Measurements from ENCODE around the gene MICA.
"Not testable (repeated sequence)": the region's sequence is repeated elsewhere in the genome, so short reads cannot be mapped to it uniquely, and the experiment has no call there.

MICA gene

DNA sequence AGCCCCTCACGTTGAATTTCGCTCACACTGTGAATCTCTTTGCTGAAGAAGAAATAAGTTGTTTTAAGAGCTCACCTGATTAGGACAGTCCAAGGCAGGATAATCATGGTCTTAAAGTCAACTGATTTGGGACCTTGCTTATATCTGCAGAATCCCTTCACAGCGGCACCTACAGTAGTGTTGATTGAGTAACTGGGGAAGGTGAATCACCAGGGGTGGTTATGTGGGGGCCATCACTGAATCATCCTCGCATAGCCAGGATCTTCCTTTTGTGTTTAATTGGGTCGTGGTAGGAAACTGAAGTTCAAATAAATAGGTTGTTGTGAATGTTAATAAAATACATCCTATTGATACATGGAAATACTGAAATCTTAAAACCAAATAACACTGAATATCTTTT is 20.2 kb upstream of the MICA start:
- DNase-seq = peak; percentile 51

DNA sequence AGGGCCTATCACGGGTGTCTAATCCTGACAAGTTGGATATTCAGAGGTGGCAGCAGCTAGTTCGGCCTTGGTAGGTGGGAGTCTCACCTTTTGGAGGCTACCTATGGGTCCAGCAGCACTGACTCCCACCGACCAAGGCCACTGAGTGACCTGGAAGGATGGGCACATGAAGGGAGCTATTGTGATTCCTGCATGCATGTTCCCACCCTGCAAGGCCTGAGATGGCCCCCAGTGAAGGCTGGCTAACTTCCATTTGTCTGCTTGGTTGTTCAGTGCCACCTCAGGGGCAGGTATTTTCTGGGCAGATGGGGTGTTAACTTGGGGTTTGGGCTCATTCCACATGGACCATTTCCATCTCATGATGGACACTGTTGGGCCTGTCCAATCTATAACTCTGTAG is 18.4 kb upstream of the MICA start:
- no peak for DNase-seq

DNA sequence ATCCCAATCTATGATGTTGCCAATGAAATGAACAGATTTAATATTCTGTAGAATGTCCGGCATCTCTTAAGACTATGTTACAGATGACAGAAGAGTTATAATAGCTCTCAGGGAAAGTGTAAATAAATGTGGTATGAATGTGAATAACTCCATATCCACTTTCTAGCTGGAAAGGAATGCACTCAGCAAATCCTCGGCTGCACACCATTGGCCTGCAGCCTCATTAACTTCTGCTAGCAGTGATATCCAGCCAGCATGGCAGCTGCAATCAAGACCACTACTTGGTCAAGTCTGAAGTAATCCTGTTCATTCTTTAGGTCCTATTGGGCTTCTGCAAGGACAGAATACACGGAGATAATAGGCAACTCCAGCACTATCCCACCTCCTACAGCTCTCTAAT is 17.3 kb upstream of the MICA start:
- no peak for DNase-seq

DNA sequence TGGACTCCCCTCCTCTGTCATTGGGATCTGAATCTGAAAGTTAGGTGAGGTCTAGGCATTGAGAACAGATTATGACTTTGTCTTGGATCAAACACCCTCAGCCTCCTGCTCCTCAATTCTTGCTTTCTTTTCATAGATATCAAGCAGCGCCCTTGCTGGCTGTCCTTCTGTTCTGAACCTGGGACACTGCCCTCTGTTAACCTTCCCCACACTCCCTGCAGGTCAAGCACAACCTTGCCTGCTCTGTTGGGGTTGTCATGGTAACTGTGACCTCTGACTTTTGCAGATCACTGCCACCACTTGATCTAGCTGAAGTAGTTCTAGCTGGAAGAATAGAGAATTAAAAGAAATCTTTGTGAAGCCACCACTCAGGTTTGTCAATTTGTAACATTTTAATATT is 16.4 kb upstream of the MICA start:
- no peak for DNase-seq

DNA sequence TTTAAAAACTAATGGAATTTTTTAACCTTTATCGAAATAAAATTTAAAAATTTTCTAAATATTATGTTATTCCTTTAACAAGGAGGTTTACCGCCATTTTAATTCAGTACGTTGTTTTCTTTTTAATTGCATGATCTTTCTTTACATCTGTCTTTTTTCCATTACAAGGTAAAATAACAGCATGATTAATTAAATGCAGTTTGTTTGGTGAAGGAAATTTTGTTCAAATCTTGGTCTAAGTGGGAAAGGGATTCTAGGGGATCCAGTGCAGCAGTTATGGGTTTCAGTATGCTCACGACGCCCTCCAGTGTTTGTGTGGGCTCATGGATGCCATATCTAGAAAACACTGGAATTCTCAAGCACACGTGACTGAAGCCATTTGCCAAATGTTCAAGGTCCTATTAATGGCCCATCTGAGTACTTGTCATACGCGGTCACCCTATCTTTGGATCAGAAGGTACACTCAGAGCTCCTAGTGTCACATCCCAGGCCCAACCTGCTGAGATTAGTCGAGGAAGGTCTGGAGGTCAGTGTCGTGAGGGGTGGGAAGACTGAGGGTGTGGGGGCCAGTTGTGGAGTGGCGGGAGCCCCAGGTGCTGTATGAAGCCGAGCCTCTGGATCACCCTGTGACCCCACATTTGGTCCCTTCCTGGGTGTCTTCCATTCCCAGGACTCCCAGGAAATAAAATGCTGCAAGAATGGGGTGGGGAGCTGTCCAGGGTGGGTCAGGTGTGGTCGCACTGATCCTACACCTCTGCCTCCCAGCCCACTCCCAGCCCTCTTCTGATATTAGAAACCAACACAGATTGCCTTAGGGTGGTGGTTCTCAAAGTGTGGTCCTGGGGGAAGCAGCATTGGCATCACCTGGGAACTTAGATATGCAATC is 14.2 kb upstream of the MICA start:
- DNase-seq = not testable (repeated sequence)

DNA sequence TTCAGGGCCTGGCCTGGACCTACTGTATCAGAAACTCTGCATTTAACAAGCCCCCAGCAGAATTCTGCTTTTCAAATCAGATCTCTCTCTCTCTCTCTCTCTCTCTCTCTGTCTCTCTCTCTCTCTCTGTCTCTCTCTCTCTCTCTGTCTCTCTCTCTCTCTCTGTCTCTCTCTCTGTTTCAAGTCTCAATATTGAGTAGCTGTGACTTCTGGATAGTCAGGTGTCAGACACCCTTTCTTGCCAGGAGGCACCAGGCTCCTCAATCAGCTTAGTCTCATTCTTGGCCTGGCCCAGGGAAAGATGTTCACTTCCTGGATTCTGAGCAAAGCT is 13.6 kb upstream of the MICA start:
- DNase-seq = not testable (repeated sequence)

DNA sequence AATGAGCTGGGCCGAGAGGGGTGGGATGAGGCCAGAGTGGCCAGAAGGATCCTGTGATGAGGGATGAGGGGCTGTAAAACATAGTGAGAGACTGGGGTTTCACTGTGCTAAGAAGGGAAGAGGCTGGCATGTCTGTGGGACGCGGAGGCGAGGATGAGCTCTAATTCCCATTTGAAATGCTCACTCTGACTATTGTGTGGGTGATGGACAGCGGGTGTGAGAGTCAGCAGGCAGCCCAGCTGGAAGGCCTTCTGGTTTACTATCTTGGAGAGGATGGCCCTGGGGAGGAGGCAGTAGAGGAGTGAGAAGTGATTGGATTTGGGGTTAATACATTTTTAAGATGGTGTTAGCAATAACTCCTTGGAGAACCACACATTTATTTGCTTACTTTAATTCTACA is 9.5 kb upstream of the MICA start:
- DNase-seq = no peak

DNA sequence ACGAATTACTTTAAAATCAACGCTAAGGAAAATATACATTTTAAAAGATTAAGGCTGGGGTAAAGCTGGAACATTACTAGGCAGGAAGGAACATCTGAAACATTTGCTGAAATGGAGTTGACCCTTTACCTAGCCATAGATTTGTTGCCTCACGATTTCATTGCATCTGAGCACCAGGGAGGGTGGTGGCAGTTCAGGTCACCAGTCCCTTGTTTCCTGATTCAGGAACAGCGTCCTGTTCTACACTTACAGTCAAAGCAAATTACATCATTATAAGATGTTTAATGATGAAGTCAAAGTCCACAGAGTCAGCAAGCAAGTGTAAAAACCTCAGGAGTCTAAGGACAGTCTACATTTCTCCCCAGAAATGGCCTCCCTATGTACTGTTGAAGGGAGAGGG is 9.0 kb upstream of the MICA start:
- DNase-seq = no peak

DNA sequence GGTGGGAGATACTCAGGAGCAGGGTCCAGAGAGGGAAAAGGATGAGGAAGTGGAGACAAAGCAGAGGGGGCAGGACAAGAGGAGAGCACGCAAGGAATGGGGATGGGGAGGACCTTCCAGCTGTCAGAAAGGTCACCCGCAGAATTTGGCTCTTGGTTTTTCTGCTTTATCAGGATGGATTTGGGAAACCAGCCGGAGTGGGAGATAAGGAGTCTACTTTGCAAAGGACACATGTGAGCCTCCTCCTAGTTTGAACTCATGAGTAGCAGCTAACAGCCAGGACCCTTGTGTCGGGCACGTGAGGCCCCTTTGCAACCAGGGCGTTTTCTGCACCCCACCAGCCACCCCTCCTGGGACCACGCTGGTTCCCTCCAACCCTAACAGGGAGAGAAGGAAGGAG is 7.6 kb upstream of the MICA start:
- no peak for DNase-seq

DNA sequence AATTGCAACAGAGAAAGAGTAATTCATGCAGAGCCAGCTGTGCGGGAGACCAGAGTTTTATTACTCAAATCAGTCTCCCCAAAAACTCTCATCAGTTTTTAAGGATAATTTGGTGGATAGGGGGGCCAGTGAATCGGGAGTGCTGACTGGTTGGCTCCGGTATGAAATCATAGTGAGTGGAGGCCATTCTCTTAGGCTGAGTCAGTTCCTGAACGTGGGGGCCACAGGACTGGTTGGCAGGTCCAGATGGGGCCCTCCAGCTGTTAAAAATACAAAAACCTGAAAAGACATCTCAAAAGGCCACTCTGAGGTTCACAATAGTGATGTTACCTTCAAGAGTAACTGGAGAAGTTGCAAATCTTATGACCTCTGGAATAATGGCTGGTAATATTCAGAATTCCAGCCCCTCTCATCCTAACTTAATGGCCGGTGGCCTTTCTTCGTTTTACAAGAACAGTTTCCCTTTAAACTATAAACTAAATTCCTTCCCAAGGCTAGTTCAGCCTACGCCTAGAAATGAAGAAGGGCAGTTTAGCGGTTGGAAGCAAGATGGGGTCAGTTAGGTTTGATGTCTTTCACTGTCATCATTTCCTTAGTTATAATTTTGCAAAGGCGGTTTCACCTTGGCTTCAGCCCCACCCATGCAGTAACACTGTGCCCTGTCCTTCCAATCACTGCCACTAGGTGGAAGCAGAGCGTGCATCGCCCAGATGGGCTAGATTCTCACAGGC is 6.8 kb upstream of the MICA start:
- peak; percentile 82 for DNase-seq

DNA sequence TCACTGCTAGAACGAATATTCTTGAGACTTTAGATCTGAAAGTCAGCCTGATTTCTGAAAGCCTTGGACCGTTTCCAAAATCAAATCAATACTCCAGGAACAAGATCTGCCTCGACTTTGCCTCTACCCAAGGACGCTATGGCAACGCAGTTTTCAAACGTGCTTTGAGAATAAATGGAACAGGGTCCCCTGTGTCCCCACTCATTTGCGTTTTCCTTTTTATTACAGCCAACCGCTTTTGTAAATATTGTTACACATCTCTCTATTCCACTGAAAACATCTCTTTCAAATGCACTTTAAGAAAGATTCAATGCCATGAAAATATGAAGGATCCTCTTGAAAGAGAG is 6.3 kb upstream of the MICA start:
- DNase-seq = not testable (repeated sequence)

DNA sequence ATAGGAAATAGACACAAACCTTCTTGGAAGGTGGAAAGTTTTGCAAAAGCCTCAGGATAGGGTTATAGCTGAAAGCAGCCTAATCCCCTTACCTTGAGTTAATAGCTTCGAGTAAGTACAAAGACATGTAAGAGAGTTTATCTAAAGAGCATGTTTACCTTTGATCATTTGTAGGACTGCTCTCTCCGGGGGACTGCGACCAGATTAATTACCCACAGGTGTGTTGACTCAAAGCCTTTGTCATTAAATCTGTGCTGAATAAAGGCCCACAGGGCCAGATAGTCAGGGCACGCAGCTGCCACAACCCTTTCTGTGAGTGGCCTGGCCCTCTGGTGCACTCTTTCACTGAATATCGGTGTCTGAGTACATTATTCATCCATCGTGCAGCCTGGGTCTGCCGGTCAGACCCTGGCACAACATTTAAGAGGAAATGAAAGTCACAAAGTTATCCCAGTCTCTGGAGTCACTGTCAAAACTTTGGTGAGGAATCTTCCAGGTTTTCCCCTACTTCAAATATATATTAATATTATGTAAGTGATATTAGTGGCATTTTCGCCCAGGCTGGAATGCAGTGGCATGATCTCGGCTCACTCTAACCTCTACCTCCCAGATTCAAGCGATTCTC is 5.4 kb upstream of the MICA start:
- DNase-seq = no peak

DNA sequence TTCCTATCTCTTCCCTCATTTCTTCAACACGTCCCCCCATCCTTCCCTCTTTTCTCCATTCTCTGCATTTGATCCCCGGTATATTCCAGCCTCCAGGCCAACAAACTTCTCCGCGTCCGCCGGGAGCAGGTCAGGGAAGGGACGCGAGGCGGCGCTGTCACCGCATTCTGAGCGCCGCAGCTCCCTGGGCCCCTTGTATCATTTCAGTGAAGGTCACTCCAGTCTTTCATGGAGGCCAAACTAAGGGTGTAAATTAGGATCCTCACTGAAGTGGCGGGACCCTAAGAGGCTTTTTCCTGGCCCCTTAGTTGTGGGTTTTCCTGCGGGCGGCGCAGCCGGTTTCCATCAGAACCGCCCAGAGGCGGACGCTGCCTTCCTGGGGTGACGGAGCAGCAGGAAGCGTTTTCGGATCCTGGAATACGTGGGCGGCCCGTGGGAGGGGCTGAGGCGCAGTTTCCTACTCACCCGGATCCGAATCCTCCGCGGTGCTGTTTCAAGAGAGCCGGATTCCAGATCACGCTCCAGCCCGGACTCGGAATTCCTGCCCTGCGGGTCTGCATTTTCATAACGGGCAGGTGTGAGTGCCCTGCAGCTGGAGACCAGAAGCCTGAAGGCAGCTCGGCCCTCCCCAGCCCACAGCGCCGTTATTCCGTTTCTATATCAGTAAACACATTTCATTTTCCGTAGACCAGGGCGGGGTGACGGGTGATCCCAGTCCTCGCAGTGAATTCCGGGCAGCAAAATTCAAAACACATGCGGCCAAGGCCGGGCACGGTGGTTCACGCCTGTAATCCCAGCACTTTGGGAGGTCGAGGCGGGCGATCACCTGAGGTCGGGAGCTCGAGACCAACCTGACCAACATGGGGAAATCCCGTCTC is 3.6 kb upstream of the MICA start:
- peak; percentile 90 for DNase-seq

DNA sequence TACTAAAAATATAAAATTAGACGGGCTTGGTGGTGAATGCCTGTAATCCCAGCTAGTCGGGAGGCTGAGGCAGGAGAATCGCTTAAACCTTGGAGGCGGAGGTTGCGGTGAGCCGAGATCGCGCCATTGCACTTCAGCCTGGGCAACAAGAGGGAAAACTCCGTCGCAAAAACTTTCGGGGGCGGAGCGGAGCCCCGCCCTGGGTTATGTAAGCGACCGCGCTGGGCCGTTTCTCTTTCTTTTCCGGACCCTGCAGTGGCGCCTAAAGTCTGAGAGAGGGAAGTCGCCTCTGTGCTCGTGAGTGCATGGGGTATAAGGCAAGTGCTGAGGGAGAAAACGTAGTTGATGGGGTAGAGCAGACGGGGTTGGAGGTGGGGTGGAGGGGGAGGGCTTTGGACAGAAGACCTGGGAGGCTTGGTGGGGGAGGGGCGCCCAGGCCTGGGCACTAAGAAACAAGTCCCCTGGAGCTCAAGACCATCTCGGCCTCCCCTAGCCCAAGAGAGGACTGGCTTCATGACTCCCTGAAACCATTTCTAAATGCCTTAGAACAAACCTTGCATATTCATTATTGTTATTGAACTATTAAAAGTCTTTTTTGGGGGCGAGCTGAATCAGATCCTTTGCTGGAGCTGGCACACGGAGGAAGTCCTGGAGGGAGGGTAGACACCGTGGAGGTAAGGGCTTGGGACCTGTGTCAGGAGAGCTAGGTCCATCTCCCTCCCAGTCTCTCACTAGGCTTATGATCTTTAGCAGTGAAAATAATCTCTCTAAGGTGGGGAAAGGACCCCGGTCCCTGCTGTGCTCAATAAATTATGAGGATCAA is 2.7 kb upstream of the MICA start:
- peak; percentile 58 for DNase-seq

DNA sequence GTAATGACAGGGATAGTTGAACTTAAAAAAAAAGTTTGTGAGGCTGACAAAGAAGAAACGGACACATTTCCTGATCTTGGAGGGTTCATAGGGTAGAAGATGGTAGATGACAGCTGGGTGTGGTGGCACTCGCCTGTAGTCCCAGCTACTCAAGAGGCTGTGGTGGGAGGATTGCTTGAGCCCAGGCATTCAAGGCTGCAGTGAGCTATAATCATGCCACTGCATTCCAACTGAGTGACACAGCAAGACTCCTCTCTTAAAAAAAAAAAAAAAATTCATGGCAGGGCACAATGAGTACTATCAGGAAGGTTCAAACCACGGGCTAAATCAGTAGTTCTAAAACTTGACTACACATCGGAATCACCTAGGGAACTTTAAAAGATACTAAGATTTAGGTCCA is 2.0 kb upstream of the MICA start:
- DNase-seq = peak; percentile 86

DNA sequence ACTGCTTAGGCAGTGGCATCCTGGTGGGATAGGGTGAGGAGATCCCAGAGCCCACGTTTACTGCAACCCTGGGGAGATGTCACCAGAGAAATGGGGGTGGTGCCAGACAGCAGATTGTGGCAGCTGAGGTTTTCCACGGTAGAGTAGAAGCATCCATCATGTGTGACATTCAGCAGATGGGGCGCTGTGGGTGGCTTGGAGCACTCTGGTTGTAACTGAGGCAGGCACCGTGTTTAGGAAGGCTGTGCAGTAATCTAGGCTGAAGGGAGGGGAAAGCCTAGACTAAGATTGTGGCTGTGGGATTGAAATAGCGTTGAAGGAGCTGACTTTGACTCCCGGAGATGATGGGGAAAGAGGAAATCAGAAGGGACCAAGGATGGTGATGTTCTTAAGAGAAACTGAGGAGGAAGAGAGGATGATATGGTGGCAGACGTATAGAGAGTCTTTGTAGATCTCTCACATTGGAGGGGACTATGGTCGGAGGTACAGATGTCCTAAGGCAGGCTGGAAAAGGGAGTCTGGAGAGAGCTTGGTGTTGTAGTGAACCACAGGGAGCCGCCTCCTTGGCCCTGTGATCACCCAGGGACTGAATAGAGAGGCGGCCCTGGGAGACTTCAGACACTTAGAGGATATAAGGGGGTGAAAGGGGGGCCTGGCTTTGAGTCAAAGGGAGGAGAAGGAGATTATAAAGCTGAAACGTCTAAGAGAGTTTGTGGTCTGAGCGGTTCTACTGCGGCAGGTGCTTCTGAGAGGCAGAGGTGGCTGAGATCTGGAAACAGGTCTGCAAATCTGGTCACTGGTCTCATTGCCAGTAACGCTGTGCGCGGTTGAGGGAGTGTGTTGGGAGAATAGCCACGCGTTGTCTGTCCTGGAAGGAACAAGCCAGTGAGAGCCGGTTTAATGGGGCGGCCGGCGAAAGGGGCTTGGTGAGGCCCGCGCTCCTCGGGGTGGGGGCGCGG is 792 bp upstream of the MICA start:
- DNase-seq = peak; percentile 51

DNA sequence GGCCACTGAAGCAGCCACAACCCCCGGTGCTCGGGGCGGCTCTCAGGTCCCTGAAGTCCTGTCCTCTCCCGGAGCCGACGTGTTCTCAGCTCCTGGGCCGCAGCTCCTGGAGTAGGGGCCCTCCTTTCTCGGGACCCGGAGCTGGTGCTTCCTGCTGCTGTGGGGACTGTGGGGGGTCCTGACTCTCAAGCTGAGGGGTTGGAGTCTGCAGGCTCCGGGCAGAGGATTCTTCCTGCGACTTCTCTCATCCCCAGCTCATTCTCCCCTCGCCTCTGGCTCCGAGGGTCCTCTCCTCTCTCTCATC is 618 bp downstream of the MICA start:
- not testable (repeated sequence) for DNase-seq

DNA sequence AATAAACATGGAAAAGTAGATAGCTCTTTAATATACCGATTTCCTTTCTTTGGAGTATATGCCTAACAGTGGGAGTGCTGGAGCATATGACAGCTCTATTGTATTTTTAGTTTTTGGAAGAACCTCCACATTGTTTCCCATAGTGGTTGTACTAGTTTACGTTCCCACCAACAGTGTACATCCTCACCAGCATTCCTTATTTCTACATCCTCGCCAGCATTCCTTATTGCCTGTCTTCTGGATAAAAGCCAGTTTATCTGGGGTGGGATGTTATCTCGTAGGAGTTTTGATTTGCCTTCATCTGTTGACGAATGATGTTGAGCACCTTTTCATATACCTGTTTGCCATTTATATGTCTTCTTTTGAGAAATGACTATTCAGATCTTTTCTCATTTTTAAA is 2.6 kb downstream of the MICA start:
- DNase-seq = no peak

DNA sequence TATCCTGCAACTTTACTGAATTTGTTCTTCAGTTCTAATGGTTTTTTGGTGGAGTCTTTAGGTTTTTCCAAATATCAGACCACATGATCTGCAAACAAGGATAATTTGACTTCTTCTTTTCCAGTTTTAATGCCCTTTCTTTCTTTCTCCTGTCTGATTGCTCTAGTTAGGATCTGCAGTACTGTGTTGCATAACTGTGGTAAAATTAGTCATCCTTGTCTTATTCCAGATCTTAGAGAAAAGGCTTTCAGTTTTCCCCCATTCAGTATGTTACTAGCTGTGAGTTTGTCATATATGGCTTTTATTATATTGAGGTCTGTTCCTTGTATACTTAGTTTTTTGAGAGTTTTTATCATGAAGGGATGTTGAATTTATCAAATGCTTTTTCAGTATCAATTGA is 4.3 kb downstream of the MICA start:
- peak; percentile 78 for DNase-seq

DNA sequence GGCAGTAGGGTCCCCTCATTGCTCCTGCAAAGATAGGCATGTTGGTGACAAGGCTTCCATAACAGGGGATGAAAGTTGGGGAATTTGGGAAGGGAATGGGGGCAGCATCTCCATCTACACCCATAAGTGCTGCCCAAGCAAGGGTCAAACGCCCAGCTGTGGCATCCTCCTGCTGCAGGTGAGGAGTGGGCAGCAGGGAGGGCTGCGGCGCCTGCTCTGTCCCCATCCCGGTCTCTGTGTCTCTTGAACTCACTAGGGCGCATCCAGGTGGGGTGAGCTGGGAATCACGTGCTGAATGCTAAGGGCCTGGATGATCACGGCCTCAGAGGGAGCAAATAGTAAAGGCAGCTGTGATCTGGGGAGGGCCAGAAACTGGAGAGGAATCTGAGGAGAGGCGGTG is 9.1 kb downstream of the MICA start:
- DNase-seq = no peak

DNA sequence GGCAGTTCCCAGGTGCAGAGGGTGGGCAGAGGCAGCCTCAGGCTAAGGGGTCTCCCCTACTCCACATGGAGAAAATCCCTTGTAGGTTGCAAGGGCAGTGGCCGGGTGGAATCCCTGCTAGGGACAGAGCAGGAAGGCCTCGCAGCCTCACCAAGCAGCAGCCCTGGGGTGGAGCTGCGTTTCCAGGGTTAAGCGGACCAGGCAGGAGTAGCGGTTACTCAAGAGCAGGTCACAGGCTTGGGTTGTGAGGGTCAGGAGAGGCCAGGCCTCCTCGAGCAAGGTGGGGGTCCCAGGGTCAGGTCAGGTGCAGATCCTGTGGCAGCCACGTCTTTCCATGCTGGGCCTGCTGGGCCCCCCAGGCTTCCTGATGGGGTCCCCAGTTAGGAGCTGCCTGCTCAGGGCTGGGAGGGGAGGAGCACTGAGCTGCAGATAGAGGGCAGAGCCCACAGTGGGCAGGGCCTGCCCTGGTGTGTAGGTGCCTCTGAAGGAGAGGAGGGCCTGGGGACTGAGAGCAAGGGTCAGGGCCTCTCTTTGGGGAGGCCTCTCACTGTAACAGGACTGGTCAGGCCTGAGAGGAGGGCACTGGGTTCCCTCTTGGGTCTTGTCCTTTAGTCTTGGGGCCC is 10.9 kb downstream of the MICA start:
- DNase-seq = not testable (repeated sequence)

All from HCEC 1CT (cell line).